ENCODE data around the gene PBXIP1.

PBXIP1 gene

GRCh38 chr1:154940651-154941194 lies 15.2 kb downstream of the PBXIP1 start:
- TF ChIP-seq ZFX (IDR thresholded peaks at IDR 0.05; ENCODE audit: borderline replicate concordance) (no peak), CTCF (IDR thresholded peaks at IDR 0.05) (no peak)
- no peak overlapping the region for H3K27ac ChIP-seq

DNA sequence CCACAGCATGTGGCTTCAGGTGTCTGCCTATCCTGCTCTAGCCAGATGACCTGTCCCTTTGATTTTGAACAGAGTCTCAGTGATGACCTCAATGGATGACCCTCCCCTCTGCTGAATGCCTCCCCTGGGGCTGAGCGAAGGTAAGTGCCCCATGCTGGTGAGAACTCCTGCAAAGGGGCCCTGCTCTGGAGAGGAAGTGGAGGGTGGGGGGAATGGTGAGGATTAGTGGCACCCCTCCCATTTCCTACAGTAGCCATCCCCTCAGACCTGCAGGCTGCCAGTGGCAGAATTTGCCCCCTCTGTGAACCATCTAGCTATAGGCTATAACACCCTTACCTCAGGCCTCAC lies 15.7 kb downstream of the PBXIP1 start:
- no peak for TF ChIP-seq ZFX (IDR thresholded peaks at IDR 0.05; ENCODE audit: borderline replicate concordance)
- no peak for TF ChIP-seq CTCF (IDR thresholded peaks at IDR 0.05)

GRCh38 chr1:154938604-154939399 lies 17.1 kb downstream of the PBXIP1 start:
- peak overlapping the region; percentile 99 for H3K27ac ChIP-seq
- TF ChIP-seq ZFX (IDR thresholded peaks at IDR 0.05; ENCODE audit: borderline replicate concordance) (no peak), CTCF (IDR thresholded peaks at IDR 0.05) (no peak)

More for the DNA sequence above, 15.7 kb downstream of the PBXIP1 start:
- no peak overlapping the region for H3K27ac ChIP-seq

DNA sequence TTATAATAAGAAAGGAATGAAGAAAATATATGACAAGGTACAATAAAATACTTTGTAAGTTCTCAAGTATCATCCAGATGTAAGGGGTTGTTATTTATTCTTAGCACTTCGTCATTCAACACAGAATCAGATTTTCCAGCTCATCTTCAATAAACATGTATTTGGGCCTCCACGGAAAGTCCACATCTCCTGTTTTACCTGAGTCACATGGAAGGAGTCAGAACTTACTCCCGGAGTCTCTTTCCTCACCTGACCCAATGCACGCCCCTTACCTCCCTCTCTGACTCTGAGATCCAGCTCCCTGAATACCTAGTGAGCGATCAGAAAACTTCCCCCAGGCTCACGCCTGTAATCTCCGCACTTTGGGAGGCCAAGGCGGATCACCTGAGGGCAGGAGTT lies 17.9 kb downstream of the PBXIP1 start:
- H3K27ac ChIP-seq, result peak overlapping the region; percentile 99
- no peak for TF ChIP-seq ZFX (IDR thresholded peaks at IDR 0.05; ENCODE audit: borderline replicate concordance)
- no peak for TF ChIP-seq CTCF (IDR thresholded peaks at IDR 0.05)

GRCh38 chr1:154937085-154937987 lies 18.6 kb downstream of the PBXIP1 start:
- TF ChIP-seq ZFX (IDR thresholded peaks at IDR 0.05; ENCODE audit: borderline replicate concordance), result no peak
- TF ChIP-seq CTCF (IDR thresholded peaks at IDR 0.05), result peak; percentile 32; the same call in 1 of the 2 replicates
- peak overlapping the region; percentile 99 for H3K27ac ChIP-seq

DNA sequence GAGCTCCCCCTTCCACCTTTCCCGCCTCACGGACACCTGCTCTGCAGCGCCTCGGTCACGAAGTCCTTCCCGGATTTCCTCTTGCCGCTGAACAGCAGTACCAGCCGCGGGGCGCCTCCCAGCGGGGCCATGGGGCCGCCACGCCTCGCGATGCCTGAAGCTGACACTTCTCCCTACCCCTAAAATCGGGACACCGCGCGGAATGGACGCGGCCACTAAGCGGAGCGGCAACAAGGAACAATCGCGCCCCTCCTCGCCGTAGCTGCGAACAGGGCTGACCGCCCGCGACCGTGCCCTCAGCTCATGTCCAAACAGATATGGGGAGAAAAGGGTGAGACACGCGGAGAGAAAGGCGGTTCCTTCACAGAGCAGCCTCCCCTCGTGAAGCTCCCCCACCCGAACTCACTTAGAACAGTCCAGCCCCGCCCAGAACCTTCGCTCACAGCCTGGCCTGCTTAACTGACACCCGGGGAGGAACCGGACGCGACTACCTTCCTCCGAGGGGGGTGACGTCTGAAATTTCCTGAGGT lies 19.3 kb downstream of the PBXIP1 start, which contains the start of gene PMVK:
Gene PMVK (minus strand): TSS at position 165 of the 530 bp plus-strand sequence. CDS start 34 bp downstream, at position 131.
- H3K27ac ChIP-seq, result peak within 1 kb of the TSS; percentile 99
- TF ChIP-seq CTCF (IDR thresholded peaks at IDR 0.05) (peak; percentile 64), ZFX (IDR thresholded peaks at IDR 0.05; ENCODE audit: borderline replicate concordance) (no peak)

Data from 22Rv1 (cell line).